CD14-positive monocyte (primary cell): ENCODE measurements around the gene PODXL2. TPM values are rescaled to one million over a fixed set of nuclear protein-coding genes. Genes with fewer than 3 reads are reported as not detected.
A peak's percentile ranks its signal among the peaks of the same experiment; 100 is the strongest.

ENCODE experiments used
- DNase-seq, 3 donors: peaks; one replicate each; pipeline ENCODE4 v3.0.0-alpha.2; 2011 to 2022
- H2AFZ ChIP-seq: 2 replicates; pipeline ENCODE4 v1.6.0; 2012; ENCODE audit warnings: mild to moderate bottlenecking, low read depth, low read length, inconsistent platforms; ENCODE audit not compliant: insufficient read depth, poor library complexity, severe bottlenecking
- H3K27ac ChIP-seq, 2 donors: 1 replicate in 1 of 2; 2 replicates in 1 of 2; pipeline ENCODE4 v1.5.1; 2012 to 2013; ENCODE audit warnings: low read length in 2 of 2, control low read depth in 1 of 2, inconsistent platforms in 1 of 2, low read depth in 1 of 2, mild to moderate bottlenecking in 1 of 2
- H3K27me3 ChIP-seq, 2 donors: one replicate each; pipeline versions ENCODE4 v1.6.0 to v1.6.1; 2011 to 2013; ENCODE audit warnings: low read length in 2 of 2; ENCODE audit not compliant: control insufficient read depth in 2 of 2, insufficient read depth in 2 of 2
- H3K36me3 ChIP-seq, 2 donors: replicated peaks in 1 of 2; 1 replicate in 1 of 2; 2 replicates in 1 of 2; pipeline versions ENCODE4 v1.5.1 to v1.6.1; 2012 to 2013; ENCODE audit warnings: low read length in 2 of 2, control low read depth in 1 of 2, inconsistent platforms in 1 of 2, mild to moderate bottlenecking in 1 of 2; ENCODE audit not compliant: insufficient read depth in 2 of 2, control insufficient read depth in 1 of 2
- H3K4me1 ChIP-seq, 2 donors: 1 replicate in 1 of 2; 2 replicates in 1 of 2; pipeline versions ENCODE4 v1.5.1 to v1.6.1; 2012 to 2013; ENCODE audit warnings: low read length in 2 of 2, control low read depth in 1 of 2, inconsistent platforms in 1 of 2, mild to moderate bottlenecking in 1 of 2, moderate library complexity in 1 of 2; ENCODE audit not compliant: insufficient read depth in 2 of 2, control insufficient read depth in 1 of 2
- H3K4me2 ChIP-seq: replicated peaks from 2 replicates; pipeline ENCODE3; 2012; ENCODE audit warnings: low read length, moderate library complexity, mild to moderate bottlenecking; ENCODE audit not compliant: poor library complexity, severe bottlenecking; ENCODE audit errors: extremely low read depth
- H3K4me3 ChIP-seq, 3 experiments: fragments of 200-600 bp in 1 of 3; sonication (generic) in 1 of 3; replicated peaks in 1 of 3; 1 replicate in 2 of 3; 2 replicates in 1 of 3; pipeline ENCODE4 v1.5.1; 2011 to 2013; ENCODE audit warnings: low read length in 3 of 3, mild to moderate bottlenecking in 3 of 3, control low read depth in 2 of 3, low read depth in 2 of 3, inconsistent platforms in 1 of 3, moderate library complexity in 1 of 3
- H3K79me2 ChIP-seq: 2 replicates; pipeline ENCODE4 v1.6.0; 2012; ENCODE audit warnings: mild to moderate bottlenecking, control low read depth, inconsistent platforms, low read length, moderate library complexity; ENCODE audit not compliant: insufficient read depth
- H3K9ac ChIP-seq: 2 replicates; pipeline ENCODE4 v1.6.0; 2017; ENCODE audit warnings: low read length, mild to moderate bottlenecking; ENCODE audit not compliant: insufficient read depth, poor library complexity, severe bottlenecking
- H3K9me3 ChIP-seq, 2 donors: replicated peaks in 1 of 2; 1 replicate in 1 of 2; 2 replicates in 1 of 2; pipeline versions ENCODE4 v1.5.1 to v1.6.1; 2012 to 2013; ENCODE audit warnings: low read length in 2 of 2, control low read depth in 1 of 2; ENCODE audit not compliant: control insufficient read depth in 1 of 2, insufficient read depth in 1 of 2
- H4K20me1 ChIP-seq: 2 replicates; pipeline ENCODE4 v1.6.0; 2012; ENCODE audit warnings: mild to moderate bottlenecking, low read length, control low read depth, moderate library complexity; ENCODE audit not compliant: insufficient read depth
- H3K27ac Mint-ChIP-seq, 7 donors: one replicate each; pipeline ENCODE4 v1.8.0; 2020; ENCODE audit warnings: mild to moderate bottlenecking in 7 of 7, mixed read lengths in 7 of 7, moderate library complexity in 6 of 7, inconsistent platforms in 2 of 7
- H3K27me3 Mint-ChIP-seq, 3 donors: one replicate each; pipeline ENCODE4 v1.8.0; 2021 to 2022; ENCODE audit warnings: low read depth in 3 of 3, mild to moderate bottlenecking in 3 of 3, mixed read lengths in 3 of 3, moderate library complexity in 3 of 3, inconsistent platforms in 1 of 3
- H3K36me3 Mint-ChIP-seq, 2 donors: one replicate each; pipeline ENCODE4 v1.8.0; 2020; ENCODE audit warnings: mixed read lengths in 2 of 2, inconsistent platforms in 1 of 2, mild to moderate bottlenecking in 1 of 2
- H3K4me1 Mint-ChIP-seq: one replicate; pipeline ENCODE4 v1.8.0; 2020; ENCODE audit warnings: mild to moderate bottlenecking, mixed read lengths
- H3K4me3 Mint-ChIP-seq, 2 donors: one replicate each; pipeline ENCODE4 v1.8.0; 2020; ENCODE audit warnings: mild to moderate bottlenecking in 2 of 2, mixed read lengths in 2 of 2, moderate library complexity in 1 of 2
- H3K9me3 Mint-ChIP-seq, 7 donors: one replicate each; pipeline ENCODE4 v1.8.0; 2020 to 2022; ENCODE audit warnings: mixed read lengths in 7 of 7, mild to moderate bottlenecking in 6 of 7, moderate library complexity in 6 of 7, inconsistent platforms in 2 of 7
- CTCF ChIP-seq: fragments of 200-600 bp; IDR thresholded peaks from one replicate; pipeline ENCODE4 v1.8.0; 2022; ENCODE audit warnings: antibody characterized with exemption, mild to moderate bottlenecking
- WGBS: methylation state at CpG from one replicate; pipeline ENCODE4 v1.1.5; 2013; ENCODE audit warnings: missing lambda C conversion rate; ENCODE audit not compliant: insufficient coverage; 5-methylcytosine and 5-hydroxymethylcytosine counted together
- intact Hi-C, 2 donors: fragments of 100-400 bp; cut with micrococcal nuclease; formaldehyde crosslinking; loops; one replicate each; pipeline versions ENCODE4 v1.15.0 to v1.15.1; 2023
- polyA plus RNA-seq, 3 donors: library from polyadenylated mRNA; depleted of rRNA in 1 of 3; unstranded in 2 of 3; stranded (reverse) in 1 of 3; fragments of 300-500 nt in 2 of 3; fragments of >200 nt in 1 of 3; fragmentation: Illumina TruSeq in 2 of 3; gene quantifications; 1 replicate in 2 of 3; 2 replicates in 1 of 3; pipeline ENCODE4 v1.2.3, GENCODE V29; 2012 to 2021

PODXL2 gene
- polyA plus RNA-seq, 3 donors: 0.33 to 0.64 (median 0.43) TPM

GRCh38 chr3:127709320-127710060 is 80.5 kb downstream of the PODXL2 start:
- peaks cover 0 to 2% of the 10 kb centered on the region in 2 donors for H3K36me3 Mint-ChIP-seq
- no peaks in the 10 kb centered on the region for H3K79me2 ChIP-seq
- H3K9me3 Mint-ChIP-seq: no peaks in the 10 kb centered on the region
- H3K9ac ChIP-seq: no peak overlapping the region
- H3K27ac Mint-ChIP-seq: peak overlapping the region in 1 of 7 donors; percentile 70
- H4K20me1 ChIP-seq: no peaks in the 10 kb centered on the region
- no peak overlapping the region for H3K4me2 ChIP-seq
- no peaks in the 10 kb centered on the region for H3K36me3 ChIP-seq
- no peak for TF ChIP-seq CTCF
- intact Hi-C loops: no loop called here
- no peaks in the 10 kb centered on the region for H3K27me3 ChIP-seq
- H3K27ac ChIP-seq: no peak overlapping the region
- no peak overlapping the region for H3K4me3 Mint-ChIP-seq
- WGBS: no CpG with 5 or more reads among the region's 3 CpGs
- H3K4me3 ChIP-seq: no peak overlapping the region
- peaks cover 0 to 1% (median 0%) of the 10 kb centered on the region in 3 donors for H3K27me3 Mint-ChIP-seq
- H2AFZ ChIP-seq: no peak overlapping the region
- no peak for DNase-seq
- no peaks in the 10 kb centered on the region for H3K9me3 ChIP-seq
- no peaks in the 10 kb centered on the region for H3K4me1 ChIP-seq
- no peaks in the 10 kb centered on the region for H3K4me1 Mint-ChIP-seq

GRCh38 chr3:127710155-127710941 is 81.4 kb downstream of the PODXL2 start:
- Histone ChIP-seq H3K27ac (no peak overlapping the region), H3K9me3 (no peaks in the 10 kb centered on the region), H3K9ac (no peak overlapping the region), H3K79me2 (no peaks in the 10 kb centered on the region), H2AFZ (no peak overlapping the region), H3K27me3 (no peaks in the 10 kb centered on the region), H3K4me2 (no peak overlapping the region), H3K4me3 (no peak overlapping the region), H3K36me3 (no peaks in the 10 kb centered on the region), H3K4me1 (peaks cover under 1 to 3% of the 10 kb centered on the region in 2 donors), H4K20me1 (no peaks in the 10 kb centered on the region)
- no peak for TF ChIP-seq CTCF
- Mint-ChIP-seq H3K36me3 (no peaks in the 10 kb centered on the region), H3K27me3 (peaks cover 0 to 2% (median 0%) of the 10 kb centered on the region in 3 donors), H3K27ac (no peak overlapping the region), H3K9me3 (no peaks in the 10 kb centered on the region), H3K4me1 (peaks cover 4% of the 10 kb centered on the region), H3K4me3 (no peak overlapping the region)
- WGBS: 95% methylated on average over 16 of the region's 18 CpGs
- DNase-seq: no peak
- intact Hi-C loops: no loop called here
